ENCODE data around the gene AFG3L2.
A peak's percentile ranks its signal among the peaks of the same experiment; 100 is the strongest.

The AFG3L2 gene

DNA sequence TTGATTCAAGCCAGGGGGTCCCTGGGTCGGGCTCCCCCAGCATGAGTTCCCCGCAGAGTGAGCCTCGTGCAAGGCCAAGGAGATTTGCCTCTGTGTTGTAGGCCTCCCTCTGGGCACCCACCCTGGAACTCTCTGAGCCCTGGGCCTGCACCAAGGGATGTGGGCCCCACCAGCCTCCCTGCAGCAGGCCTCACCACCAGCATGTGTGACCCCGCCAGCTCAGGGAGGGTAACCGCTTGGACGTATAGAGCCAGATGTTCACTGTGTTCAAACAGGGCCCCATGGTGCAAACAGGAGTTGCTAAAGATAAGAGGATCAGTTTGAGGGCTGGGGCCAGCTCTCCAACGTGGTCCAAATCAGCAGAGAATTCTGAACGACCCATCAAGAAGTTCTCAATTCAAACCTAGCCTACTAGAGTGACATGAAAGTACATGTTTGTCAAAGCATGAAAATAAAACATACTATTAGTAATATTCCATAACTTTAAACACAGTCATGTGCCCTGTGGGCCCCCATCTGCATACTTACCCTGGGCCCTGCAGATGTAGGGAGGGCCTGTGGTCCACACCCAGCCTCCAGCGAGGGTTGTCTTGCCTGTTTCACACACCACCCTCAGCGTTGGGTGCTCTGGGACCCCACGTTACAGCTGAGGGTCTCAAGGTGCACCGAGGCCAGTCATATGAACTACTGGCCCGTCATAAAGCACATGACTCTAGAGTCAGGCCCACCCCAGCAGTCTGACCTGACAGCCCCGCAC lies 74.5 kb downstream of the AFG3L2 start:
- DNase-seq (ENCODE audit: low spot score): no peak

DNA sequence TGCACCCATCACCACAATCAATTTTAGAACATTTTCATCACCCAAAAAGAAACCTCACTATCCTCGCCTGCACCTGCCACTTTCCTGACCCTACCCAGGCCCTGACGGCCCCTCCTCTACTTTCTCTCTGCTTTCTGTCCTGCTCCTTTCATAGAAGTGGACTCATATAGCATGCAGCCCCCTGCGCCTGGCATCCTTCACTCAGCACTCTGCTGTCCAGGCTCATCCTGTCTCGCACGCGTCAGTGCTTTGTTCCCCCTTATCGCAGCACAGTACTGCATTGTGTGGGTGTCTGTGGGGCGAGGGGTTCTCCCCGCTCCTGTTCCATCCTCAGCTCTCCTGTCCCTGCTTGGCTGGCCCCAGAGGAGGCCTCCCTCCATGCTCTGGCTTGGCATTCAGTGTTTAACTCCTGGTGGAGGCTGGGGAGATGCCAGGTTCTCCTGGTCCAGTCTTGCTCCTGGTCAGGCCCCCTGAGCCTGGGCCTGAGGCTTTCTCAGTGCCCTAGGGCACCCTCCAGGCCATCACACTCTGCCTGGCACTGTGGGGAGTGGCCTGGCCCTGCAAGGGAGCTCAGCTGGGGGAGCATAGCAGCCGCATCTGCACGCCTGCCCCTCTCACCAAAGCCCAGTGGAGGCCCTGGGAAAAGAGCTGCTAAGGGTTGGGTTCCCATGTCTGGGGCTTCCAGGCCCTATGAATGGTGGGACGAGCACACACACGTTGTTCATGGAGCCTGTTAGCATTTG lies 75.6 kb downstream of the AFG3L2 start:
- DNase-seq (ENCODE audit: low spot score): no peak

DNA sequence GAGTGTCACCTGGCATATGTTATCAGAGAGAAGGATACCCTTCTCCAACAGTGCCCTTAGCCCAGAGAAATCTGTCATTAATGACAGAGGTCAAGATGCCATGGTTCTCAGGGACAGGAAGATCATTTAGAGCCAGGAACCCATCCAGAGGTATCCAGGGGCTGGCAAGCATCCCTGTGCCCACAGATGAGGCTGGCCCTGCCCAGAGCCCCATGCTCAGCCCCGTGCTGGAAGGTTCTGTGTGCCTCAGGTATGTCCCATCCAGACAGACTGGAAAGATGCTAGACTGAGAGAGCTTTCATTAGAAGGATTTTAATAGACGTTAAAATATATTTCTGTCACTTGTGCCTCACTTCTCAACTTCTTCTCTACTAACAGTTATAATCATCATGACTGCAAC lies 77.2 kb downstream of the AFG3L2 start:
- no peak for DNase-seq (ENCODE audit: low spot score)

DNA sequence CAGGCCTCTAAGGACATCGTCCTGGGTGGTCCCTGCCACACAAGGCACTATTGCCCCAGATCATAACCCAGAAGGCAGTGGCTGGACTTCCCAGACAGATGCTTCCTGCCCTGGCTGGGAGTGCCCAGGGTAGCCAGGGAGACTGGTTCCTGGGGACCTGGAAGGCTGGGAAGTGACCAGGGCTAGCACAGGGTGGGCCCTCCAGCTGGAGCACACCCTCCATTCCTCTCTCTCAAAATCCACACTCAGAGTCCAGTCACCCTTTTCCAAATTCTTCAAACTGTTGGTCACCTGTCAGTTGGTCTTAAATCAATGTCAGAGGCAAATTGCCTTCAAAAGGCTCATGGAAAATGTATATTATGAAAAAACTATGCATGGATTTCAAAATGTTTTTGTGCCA lies 80.6 kb downstream of the AFG3L2 start:
- peak; percentile 89 for DNase-seq (ENCODE audit: low spot score)

DNA sequence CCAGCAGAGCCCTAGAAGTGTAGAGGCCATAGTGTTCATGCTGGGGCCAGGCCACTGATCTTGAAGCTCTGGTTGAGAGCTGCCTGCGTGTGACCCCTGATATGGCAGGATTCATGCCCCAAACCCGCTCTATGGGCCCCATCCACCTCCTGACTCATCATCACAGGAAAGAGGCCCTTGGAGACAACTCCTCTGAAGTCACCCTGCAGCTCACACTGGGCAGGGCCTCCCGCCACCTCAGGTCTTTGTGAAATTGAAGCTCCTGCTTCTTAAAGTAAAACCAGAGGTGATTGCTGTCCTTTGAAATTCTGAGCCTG lies 81.0 kb downstream of the AFG3L2 start:
- DNase-seq (ENCODE audit: low spot score): peak; percentile 87

DNA sequence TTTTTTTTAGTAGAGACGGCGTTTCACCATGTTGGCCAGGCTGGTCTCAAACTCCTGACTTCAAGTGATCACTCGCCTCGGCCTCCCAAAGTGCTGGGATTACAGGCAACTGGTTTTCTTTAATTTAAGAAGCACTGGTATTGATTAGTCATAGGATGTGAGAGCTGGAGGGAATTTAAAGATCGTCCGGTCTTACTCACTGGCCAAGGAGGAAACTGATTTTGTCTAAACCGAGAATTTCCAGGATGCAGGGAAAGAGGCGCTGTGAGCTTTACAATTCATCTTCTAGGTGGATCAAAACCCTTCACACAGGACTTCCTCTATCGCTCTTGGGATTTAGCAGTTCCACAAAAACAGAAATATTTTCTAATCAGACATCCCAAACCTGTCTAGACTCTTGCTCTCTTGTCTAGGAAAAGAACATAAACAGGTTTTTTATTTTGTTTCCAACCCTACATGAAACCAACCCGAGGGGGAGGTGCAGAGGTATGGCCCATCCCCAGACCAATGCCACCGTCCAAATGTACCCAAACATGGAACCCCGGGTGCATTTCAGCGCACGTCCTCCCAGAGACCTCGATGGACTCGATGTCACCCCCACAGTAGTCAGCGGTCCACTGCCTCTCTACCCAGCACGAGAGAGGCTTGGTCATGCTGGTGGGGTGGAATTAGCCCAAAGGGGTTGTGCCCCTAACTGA lies 81.5 kb downstream of the AFG3L2 start:
- peak; percentile 96 for DNase-seq (ENCODE audit: low spot score)

DNA sequence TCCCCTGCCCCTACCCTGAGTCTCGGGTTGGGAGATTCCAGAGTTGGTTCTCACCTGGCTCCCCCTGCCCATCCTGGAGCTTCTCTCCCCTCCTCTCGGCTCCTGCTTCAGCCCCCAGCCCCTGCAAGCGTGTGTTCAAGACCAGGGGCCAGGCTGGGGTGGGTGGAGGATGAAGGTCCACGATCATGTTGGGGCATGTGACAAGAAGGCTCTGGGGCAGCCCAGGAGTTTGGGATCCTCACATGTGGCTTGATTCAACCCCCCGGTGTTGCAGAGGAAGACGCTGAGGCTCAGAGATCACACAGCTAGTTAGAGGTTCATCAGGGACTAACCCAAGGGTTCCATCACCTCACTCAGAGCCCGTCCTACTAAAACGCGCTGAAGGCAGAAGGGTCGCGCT lies 83.2 kb downstream of the AFG3L2 start:
- no peak for DNase-seq (ENCODE audit: low spot score)

DNA sequence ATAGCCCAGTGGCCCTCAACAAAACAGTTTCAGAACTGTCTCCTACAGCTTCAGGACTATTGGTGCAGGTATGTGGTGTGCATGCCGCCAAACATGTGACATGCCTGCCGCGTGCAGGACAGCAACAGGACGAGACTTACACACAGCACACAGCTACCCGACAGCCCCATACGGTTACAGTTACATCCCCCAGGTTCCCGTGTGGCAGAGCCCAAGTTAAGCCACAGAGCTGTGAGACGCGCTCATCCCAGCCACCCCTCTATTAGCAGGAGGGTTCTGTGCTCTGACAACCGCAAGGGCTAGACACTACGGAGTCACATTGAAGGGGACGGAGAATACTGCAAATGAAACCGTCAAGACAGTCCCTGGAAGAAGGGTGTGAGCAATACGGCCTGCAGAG lies 85.3 kb downstream of the AFG3L2 start:
- DNase-seq (ENCODE audit: low spot score): no peak

DNA sequence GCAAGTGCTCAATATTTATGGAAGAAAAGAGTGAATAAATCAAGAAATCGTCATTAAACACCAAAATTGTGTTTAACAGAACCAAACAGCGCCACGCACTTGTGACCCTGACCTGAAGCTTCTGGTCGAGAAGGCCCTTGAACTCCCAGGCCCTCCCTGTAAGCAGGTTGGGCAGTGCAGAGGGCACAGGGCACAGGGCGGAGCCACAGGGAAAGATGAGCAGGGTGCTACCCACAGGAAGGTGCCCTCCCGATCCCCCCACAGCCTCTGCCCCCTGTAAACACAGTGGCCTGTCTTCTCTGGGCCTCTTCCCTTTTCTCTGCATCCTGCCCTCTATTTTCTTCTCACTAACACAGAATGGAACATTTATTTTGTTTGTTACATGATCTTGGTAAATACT lies 85.9 kb downstream of the AFG3L2 start:
- no peak for DNase-seq (ENCODE audit: low spot score)

DNA sequence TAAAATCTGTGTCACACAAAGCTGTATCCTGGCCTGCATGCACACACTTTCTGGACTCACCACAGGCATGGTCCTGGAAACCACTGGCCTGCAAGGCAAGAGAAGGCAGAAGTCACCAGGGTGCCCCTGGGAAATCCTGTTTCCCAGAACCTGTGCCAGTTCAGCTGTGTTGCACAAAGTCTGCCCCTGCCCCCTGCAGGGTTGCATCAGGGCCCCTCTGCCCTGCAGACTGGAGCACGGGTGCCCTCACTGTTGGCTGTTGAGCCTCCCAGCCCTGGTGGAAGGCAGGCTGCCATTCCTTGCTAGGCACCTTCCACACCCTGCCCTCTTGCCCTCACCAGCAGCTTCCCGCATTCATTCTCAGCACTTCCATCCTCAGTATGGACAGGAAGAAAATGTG lies 86.9 kb downstream of the AFG3L2 start:
- DNase-seq (ENCODE audit: low spot score): no peak

DNA sequence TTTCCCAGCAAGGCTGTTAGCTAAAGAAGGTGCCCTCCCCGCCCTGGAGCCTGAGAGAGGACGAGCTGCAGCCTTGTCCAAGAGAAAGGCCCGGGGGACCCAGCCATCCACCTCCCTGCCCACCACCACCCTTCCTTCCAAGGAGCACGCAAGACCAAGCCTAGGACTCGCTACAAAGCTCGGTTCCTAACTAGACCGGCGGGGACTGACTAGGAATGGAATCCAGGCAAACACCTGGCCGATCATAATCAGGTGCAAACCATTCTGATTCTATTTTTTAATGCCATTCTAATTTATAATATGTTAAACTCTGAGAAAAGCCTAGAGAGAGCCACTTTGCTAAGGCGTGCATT lies 88.6 kb downstream of the AFG3L2 start:
- DNase-seq (ENCODE audit: low spot score): no peak

DNA sequence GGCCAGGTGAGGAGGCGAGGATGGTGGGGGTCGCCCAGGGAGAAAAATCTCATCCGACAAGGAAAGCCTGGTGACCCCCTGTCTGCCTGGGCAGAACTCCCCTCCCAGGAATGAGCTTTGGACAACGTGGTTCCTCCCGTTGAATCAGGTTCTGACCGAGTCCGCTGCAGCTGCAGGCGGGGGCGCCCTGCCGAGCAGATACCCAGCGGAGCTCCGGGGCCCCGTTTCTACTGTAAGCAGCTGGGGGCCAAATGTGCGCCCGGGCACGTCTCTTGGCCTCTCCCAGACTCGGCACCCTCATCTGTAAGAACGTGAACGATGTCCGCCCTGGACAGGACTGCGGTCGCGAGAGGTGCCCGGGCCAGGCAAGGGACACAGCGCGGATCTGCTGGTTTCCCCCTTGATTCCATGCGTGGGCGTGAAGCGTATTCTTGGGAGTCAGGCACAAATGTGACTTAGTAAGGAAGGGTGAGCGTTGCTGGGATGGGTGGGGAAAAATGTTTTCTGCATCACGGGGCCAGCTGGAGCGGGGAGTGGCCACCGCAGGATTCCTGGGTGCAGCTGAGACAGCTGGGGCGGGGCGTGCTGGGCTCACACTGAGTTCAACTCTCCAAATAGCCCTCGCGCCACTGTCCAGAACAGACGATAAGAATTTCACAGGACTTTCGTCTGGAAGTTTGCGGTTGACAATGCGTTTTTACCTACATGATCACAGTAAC lies 89.2 kb downstream of the AFG3L2 start:
- DNase-seq (ENCODE audit: low spot score): no peak

DNA sequence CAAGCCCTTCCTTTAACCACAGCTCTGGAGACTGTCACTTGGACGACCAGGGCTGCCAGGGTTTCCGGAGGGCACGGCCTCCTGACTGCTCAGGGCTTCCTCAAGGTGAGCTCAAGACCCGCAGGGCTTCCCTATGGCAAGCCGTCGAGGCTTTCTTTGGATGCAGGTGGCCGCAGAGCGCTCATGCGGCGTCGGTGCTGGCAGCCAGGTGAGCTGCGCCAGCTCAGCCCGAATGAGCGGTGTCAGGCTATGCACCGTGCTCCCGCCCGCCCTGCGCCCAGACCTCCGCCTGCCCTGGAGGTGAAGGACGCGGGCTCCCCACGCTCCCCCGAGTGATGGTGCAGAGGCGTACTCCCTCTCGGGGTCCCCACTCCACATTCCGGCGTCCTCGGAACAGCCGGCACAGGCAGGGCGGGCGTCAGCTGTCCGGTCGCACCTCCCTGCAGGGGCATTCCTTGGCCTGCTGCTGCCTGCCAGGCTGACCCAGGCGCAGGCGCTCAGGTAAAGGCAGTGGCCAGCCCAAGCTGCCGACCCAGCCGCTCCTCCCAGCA lies 89.8 kb downstream of the AFG3L2 start:
- no peak for DNase-seq (ENCODE audit: low spot score)

DNA sequence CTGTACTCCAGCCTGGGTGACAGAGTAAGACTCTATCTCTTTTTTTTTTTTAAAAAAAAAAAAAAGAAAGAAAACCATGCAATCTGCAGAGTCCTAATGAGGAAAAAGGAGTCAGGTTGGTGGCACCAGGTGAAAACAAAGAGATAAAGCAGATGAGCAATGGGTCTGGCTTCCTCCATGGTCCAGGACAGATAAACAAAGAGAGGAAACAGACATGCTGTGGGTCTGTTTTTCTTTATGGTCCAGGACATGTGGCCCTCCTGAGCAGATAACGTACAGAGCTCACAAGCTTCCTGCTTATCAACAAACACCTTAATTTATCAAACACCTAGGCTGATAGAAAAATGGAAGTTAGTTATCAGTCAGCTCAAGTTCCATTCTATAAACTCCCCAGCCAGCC lies 93.4 kb downstream of the AFG3L2 start:
- no peak for DNase-seq (ENCODE audit: low spot score)

DNA sequence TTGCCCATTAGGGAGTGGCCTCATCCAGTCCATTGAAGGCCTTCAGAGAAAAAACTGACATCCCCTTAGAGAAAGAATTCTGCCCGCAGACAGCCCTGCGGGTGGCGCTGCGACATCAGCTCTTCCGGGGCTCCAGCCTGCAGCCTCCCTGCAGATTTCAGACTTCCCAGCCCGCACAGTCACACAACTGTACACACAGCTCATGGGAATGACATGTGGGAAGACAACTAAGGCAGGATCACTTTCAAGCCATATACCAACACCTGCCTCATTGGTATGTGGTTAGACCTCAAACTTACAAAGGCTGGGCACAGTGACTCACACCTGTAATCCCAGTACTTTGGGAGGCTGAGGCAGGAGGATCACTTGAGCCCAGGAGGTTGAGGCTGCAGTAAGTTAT lies 93.8 kb downstream of the AFG3L2 start:
- DNase-seq (ENCODE audit: low spot score): no peak

DNA sequence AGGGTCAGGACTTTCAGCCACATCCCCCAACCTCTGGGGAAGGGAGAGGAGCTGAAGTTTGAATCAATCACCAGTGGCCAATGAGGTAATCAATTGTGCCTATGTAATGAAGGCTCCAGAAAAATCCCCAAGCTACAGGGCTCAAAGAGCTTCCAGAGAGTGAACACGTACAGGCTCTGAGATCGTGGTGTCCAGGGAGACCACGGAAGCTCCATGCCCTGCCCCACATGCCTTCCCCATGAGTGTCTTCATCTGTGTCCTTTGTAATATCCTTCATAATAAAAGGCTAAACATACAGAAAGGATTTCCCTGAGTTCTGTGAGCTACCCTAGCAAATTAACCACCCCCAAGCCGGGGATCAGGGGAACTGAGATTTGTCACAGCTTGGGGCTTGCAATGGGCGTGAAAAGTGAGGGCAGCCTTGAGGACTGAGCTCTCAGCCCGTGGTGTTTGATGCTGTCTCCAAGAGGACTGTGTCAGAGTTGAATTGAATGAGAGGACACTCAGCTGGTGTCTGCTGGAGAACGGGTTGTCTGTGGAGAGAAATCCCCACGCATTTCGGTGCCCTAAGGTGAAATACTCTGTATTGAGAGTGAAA lies 94.5 kb downstream of the AFG3L2 start:
- DNase-seq (ENCODE audit: low spot score): no peak

DNA sequence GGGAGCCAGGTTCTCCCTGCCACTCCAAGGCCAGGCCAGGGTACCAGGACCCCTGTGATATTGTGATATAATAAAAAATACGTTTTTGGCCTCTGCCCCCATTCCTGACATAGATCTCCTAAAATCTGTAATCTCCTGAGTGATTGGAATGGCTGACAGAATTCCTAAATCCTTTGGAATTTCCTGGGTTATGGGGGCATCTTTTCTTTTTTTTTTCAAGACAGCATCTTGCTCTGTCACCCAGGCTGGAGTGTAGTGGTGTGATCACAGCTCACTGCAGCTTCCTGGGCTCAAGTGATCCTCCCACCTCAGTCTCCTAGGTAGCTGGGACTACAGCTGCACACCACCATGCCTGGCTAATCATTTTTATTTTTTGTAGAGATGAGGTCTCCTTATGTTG lies 95.2 kb downstream of the AFG3L2 start:
- no peak for DNase-seq (ENCODE audit: low spot score)

DNA sequence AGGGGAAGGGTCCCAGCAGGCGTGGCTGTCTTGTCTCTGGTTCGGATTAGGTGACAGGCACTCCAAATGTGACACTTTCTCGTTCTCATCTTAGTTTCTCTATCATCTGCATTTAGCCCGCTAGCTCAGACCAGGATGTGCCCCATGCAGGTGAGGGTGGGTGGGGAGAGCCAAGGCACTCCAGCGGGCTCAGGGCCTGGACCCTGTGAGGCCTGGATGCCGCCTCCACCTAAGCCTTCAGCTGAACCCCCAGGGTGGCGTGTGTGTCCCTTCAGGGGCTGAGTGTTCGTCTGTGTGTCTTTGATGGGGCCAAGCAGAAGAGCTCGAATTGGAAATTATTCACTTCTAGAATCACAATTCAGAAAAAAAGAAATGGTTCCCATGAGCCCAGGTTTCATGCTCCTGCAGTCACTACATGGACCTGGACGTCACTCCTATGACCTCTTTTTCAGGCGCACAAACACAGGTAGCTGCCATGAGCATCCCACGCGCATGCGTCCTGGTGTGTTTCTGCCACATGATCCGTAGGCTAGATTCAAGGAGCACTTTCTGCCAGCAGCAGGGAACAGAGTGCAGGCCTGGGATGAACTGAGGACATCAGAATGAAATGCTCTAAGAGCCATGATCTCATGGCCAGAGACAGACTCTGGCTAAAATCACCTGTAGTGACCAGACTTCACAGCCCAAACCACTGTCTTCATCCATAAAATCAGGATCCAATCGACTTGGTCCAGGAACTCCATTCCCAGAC lies 97.1 kb downstream of the AFG3L2 start:
- no peak for DNase-seq (ENCODE audit: low spot score)

Data from kidney capillary endothelial cell (primary cell).